Kidney (tissue), 14 donors: ENCODE results near the gene RBBP5. TPM values are rescaled to one million over a fixed set of nuclear protein-coding genes. Genes with fewer than 3 reads are reported as not detected.

ENCODE experiments used
- DNase-seq, 5 donors: peaks; one replicate each; pipeline ENCODE4 v3.0.0-alpha.2; 2013 to 2020
- FAIRE-seq: peaks from 2 replicates; lab custom pipeline; 2012; peaks lifted over from hg19 to GRCh38; lab: Jason Lieb, UNC
- H3K27ac ChIP-seq, 2 donors: one replicate each; pipeline ENCODE4 v1.7.0; 2013; ENCODE audit warnings: low read depth in 2 of 2, low read length in 2 of 2, inconsistent platforms in 1 of 2
- H3K27me3 ChIP-seq: one replicate; pipeline ENCODE4 v1.7.1; 2013; ENCODE audit warnings: low read length, inconsistent platforms; ENCODE audit not compliant: control insufficient read depth, insufficient read depth
- H3K36me3 ChIP-seq, 3 donors: one replicate each; pipeline versions ENCODE4 v1.7.0 to v1.7.1; 2013; ENCODE audit warnings: low read length in 3 of 3, control low read depth in 1 of 3, inconsistent platforms in 1 of 3; ENCODE audit not compliant: insufficient read depth in 3 of 3, control insufficient read depth in 2 of 3
- H3K4me1 ChIP-seq, 3 donors: one replicate each; pipeline versions ENCODE4 v1.7.0 to v1.7.1; 2013; ENCODE audit warnings: low read length in 3 of 3, inconsistent platforms in 1 of 3, low read depth in 1 of 3; ENCODE audit not compliant: control insufficient read depth in 2 of 3, insufficient read depth in 2 of 3
- H3K4me3 ChIP-seq, 3 donors: one replicate each; pipeline versions ENCODE4 v1.7.0 to v1.8.1; 2013; ENCODE audit warnings: low read length in 3 of 3, control low read depth in 1 of 3, inconsistent platforms in 1 of 3
- H3K9ac ChIP-seq, 3 donors: one replicate each; pipeline versions ENCODE4 v1.7.0 to v1.7.1; 2013; ENCODE audit warnings: low read length in 3 of 3, control low read depth in 1 of 3, inconsistent platforms in 1 of 3
- H3K9me3 ChIP-seq, 3 donors: one replicate each; pipeline versions ENCODE4 v1.7.0 to v1.7.1; 2013; ENCODE audit warnings: low read length in 3 of 3, control low read depth in 1 of 3, inconsistent platforms in 1 of 3; ENCODE audit not compliant: control insufficient read depth in 2 of 3, insufficient read depth in 1 of 3
- intact Hi-C: fragments of 100-400 bp; cut with DNase I; formaldehyde crosslinking; loops from one replicate; pipeline ENCODE4 v1.11.1; 2022
- polyA plus RNA-seq: library from polyadenylated mRNA; stranded (reverse); fragments of 350-450 nt; fragmentation: Illumina TruSeq; extraction: RNeasy Lipid Tissue Mini Kit (QIAGEN cat#74804); gene quantifications from one replicate; pipeline ENCODE4 v1.2.3, GENCODE V29; 2014; ENCODE audit warnings: low read depth, low replicate concordance; ENCODE audit not compliant: insufficient read depth
- total RNA-seq: library from RNA; stranded (reverse); fragmentation: NEBNext Ultra II Directional; extraction: Animal tissue kit (Norgen Biotek cat#: 25700); gene quantifications from one replicate; pipeline ENCODE4 v1.2.1, GENCODE V29; 2021
- TF ChIP-seq, protein P1 (sequence below): IDR thresholded peaks from 3 replicates; pipeline ENCODE4 v1.5.1; 2012; ENCODE audit warnings: mild to moderate bottlenecking, moderate library complexity, borderline replicate concordance; ENCODE audit not compliant: insufficient read depth; ENCODE audit errors: extremely low read depth
- donor health status: control.
- donor health status: control.
- donor health status: control.
- donor health status: control.
- donor health status: control.
- donor health status: DM: yes; HTN: yes; CAD: no.
- donor health status: Normal renal cell carcinoma (clear cell type).

RBBP5 gene
- total and polyA plus RNA-seq, 2 donors from 2014 or later, result 6.8 to 18.2 TPM

- TF ChIP-seq, protein P1, sequence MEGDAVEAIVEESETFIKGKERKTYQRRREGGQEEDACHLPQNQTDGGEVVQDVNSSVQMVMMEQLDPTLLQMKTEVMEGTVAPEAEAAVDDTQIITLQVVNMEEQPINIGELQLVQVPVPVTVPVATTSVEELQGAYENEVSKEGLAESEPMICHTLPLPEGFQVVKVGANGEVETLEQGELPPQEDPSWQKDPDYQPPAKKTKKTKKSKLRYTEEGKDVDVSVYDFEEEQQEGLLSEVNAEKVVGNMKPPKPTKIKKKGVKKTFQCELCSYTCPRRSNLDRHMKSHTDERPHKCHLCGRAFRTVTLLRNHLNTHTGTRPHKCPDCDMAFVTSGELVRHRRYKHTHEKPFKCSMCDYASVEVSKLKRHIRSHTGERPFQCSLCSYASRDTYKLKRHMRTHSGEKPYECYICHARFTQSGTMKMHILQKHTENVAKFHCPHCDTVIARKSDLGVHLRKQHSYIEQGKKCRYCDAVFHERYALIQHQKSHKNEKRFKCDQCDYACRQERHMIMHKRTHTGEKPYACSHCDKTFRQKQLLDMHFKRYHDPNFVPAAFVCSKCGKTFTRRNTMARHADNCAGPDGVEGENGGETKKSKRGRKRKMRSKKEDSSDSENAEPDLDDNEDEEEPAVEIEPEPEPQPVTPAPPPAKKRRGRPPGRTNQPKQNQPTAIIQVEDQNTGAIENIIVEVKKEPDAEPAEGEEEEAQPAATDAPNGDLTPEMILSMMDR, result no peak
- Histone ChIP-seq H3K36me3 (peaks cover 2 to 63% (median 36%) of the 10 kb centered on the region in 3 donors), H3K9me3 (no peaks in the 10 kb centered on the region), H3K9ac (no peak overlapping the region), H3K27me3 (no peaks in the 10 kb centered on the region), H3K4me3 (no peak overlapping the region), H3K27ac (no peak overlapping the region), H3K4me1 (peaks cover 0 to 4% (median 3%) of the 10 kb centered on the region in 3 donors)
- FAIRE-seq (no peak), DNase-seq (peak in 1 of 5 donors; percentile 8)
- intact Hi-C loops, result no loop called here
Observed at GRCh38 chr1:205095422-205095821, 26.4 kb downstream of the RBBP5 start.

DNA sequence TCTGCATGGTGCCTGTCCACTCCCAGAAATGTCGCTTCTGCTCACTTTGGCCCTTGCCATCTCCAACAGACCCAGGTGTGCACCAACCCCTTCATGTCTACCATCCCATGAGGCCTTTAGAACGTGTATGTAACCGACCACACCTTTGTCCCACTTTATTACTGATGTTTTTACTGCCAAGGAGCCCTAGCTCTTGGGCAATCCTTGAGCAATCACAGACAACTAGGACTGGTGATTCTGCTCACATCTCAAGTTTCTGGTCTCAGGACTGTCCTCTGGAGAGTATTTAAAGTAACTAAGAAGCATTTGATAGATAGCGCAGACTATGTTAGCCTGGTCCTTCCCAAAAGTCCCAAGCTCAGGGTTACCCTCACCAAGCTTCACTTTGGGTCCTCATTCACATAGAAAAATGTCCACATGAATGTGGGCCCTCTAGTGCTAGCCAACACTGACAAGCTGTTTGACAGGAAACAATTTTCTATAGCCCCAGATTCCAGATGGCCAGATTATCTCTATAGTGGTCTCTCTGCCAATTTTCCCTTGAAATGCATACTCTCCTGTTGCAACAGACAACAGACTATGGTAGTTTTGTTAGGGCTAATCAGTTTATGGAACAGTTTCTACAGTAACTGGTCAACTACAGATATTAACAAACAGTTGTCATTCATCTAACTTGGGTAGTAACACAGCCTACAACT is 30.6 kb downstream of the RBBP5 start:
- Histone ChIP-seq H3K27ac (no peak overlapping the region), H3K4me3 (no peak overlapping the region), H3K9ac (no peak overlapping the region), H3K4me1 (peaks cover 0 to 3% (median 2%) of the 10 kb centered on the region in 3 donors), H3K9me3 (no peaks in the 10 kb centered on the region), H3K36me3 (peaks cover 3 to 44% (median 30%) of the 10 kb centered on the region in 3 donors), H3K27me3 (no peaks in the 10 kb centered on the region)
- intact Hi-C loops, result no loop called here
- TF ChIP-seq, protein P1, result no peak
- FAIRE-seq (no peak), DNase-seq (no peak)

GRCh38 chr1:205088341-205088740 is 33.4 kb downstream of the RBBP5 start:
- peaks cover 0 to 3% (median 0%) of the 10 kb centered on the region in 3 donors for H3K4me1 ChIP-seq
- no peak overlapping the region for H3K4me3 ChIP-seq
- TF ChIP-seq, protein P1, result no peak
- DNase-seq (no peak), FAIRE-seq (no peak)
- peaks cover 3 to 39% (median 30%) of the 10 kb centered on the region in 3 donors for H3K36me3 ChIP-seq
- H3K9me3 ChIP-seq, result no peaks in the 10 kb centered on the region
- no peak overlapping the region for H3K9ac ChIP-seq
- intact Hi-C loops, result no loop called here
- H3K27ac ChIP-seq, result no peak overlapping the region
- no peaks in the 10 kb centered on the region for H3K27me3 ChIP-seq

- peaks cover 0 to 3% (median 0%) of the 10 kb centered on the region in 3 donors for H3K4me1 ChIP-seq
- intact Hi-C loops, result no loop called here
- H3K27ac ChIP-seq, result no peak within 1 kb of the TSS
- peaks cover 3 to 23% (median 15%) of the 10 kb centered on the region in 3 donors for H3K36me3 ChIP-seq
- no peaks in the 10 kb centered on the region for H3K9me3 ChIP-seq
- DNase-seq, result no peak
- TF ChIP-seq, protein P1, result no peak
- H3K27me3 ChIP-seq, result no peaks in the 10 kb centered on the region
- H3K9ac ChIP-seq, result no peak within 1 kb of the TSS
- H3K4me3 ChIP-seq, result no peak within 1 kb of the TSS
- FAIRE-seq, result no peak
Observed at GRCh38 chr1:205084360-205084759, 37.4 kb downstream of the RBBP5 start, which contains the start of gene TMEM81. TMEM81 (minus strand) TSS chr1:205084460; CDS start chr1:205084320, 140 bp downstream.
